KMS-11 (cell line): ENCODE measurements around the gene DGKG.

Experiments
- H2AFZ ChIP-seq: fragments of 200-600 bp; sonication (generic); 2 replicates; pipeline ENCODE4 v1.6.1; 2016; ENCODE audit warnings: antibody characterized with exemption, mixed run types, low read depth
- H3K27ac ChIP-seq: fragments of 200-600 bp; sonication (generic); 2 replicates; pipeline ENCODE4 v1.6.1; 2016; ENCODE audit warnings: mild to moderate bottlenecking, mixed run types
- H3K27me3 ChIP-seq: fragments of 200-600 bp; sonication (generic); 2 replicates; pipeline ENCODE4 v1.6.1; 2017; ENCODE audit warnings: mild to moderate bottlenecking, low read depth, mixed run types, moderate library complexity; ENCODE audit not compliant: insufficient read depth
- H3K36me3 ChIP-seq: fragments of 200-600 bp; sonication (generic); 2 replicates; pipeline ENCODE4 v1.6.1; 2017; ENCODE audit warnings: mild to moderate bottlenecking, mixed run types; ENCODE audit not compliant: insufficient read depth
- H3K4me1 ChIP-seq: fragments of 200-600 bp; sonication (generic); 2 replicates; pipeline ENCODE4 v1.6.1; 2016; ENCODE audit warnings: mild to moderate bottlenecking, low read depth, mixed run types; ENCODE audit not compliant: poor library complexity, severe bottlenecking
- H3K4me2 ChIP-seq: fragments of 200-600 bp; sonication (generic); 2 replicates; pipeline ENCODE4 v1.7.0; 2016; ENCODE audit warnings: mild to moderate bottlenecking, mixed run types
- H3K4me3 ChIP-seq: fragments of 200-600 bp; sonication (generic); IDR thresholded peaks from 2 replicates; pipeline ENCODE4 v1.6.1; 2017; ENCODE audit warnings: low read depth, low read length, mixed read lengths; ENCODE audit not compliant: insufficient read depth
- H3K79me2 ChIP-seq: fragments of 200-600 bp; sonication (generic); 2 replicates; pipeline ENCODE4 v1.6.1; 2016; ENCODE audit warnings: low read depth, mixed run types; ENCODE audit not compliant: insufficient read depth
- H3K9ac ChIP-seq: fragments of 200-600 bp; sonication (generic); 2 replicates; pipeline ENCODE4 v1.6.1; 2016; ENCODE audit warnings: mild to moderate bottlenecking, mixed run types
- H4K20me1 ChIP-seq: fragments of 200-600 bp; sonication (generic); 2 replicates; pipeline ENCODE4 v1.6.1; 2016; ENCODE audit warnings: mild to moderate bottlenecking, mixed run types; ENCODE audit not compliant: insufficient read depth
- CTCF ChIP-seq: fragments of 200-600 bp; sonication (generic); conservative IDR thresholded peaks from 2 replicates; pipeline ENCODE4 v1.6.1; 2017; ENCODE audit warnings: low read depth, mild to moderate bottlenecking, antibody characterized with exemption, low read length, moderate library complexity, mixed read lengths

Gene DGKG

GRCh38 chr3:186170516-186170915 lies 191.5 kb downstream of the DGKG start:
- no peak for TF ChIP-seq CTCF
- peaks cover 18% of the 10 kb centered on the region for H3K4me1 ChIP-seq
- H3K27ac ChIP-seq, result no peak overlapping the region
- H3K9ac ChIP-seq, result no peak overlapping the region
- no peaks in the 10 kb centered on the region for H3K79me2 ChIP-seq
- no peaks in the 10 kb centered on the region for H3K27me3 ChIP-seq
- no peak overlapping the region for H3K4me3 ChIP-seq
- no peak overlapping the region for H3K4me2 ChIP-seq
- H2AFZ ChIP-seq, result no peak overlapping the region
- H3K36me3 ChIP-seq, result no peaks in the 10 kb centered on the region
- no peaks in the 10 kb centered on the region for H4K20me1 ChIP-seq

DNA sequence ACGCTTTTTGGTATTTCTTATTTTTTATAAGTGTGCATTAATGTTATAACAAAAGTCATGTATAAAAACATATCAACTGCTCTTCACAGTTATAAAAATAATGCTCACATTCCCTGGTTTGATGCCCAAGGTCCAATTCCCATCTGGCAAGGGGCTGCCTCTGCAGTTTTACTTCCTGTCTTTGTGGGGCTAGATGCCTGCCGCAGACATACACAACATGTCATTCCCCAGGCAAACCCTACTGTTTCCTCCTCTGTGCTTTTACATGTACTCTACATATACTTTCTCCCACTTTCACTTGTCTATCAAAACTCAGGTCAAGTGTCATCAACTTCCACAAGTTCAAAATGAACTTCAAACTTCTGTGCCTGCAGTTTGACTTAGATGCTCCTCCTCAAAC lies 192.7 kb downstream of the DGKG start:
- TF ChIP-seq CTCF, result no peak

GRCh38 chr3:186168976-186169375 lies 193.1 kb downstream of the DGKG start:
- Histone ChIP-seq H3K27ac (no peak overlapping the region), H3K36me3 (no peaks in the 10 kb centered on the region), H3K79me2 (no peaks in the 10 kb centered on the region), H3K4me2 (no peak overlapping the region), H3K4me1 (peaks cover 23% of the 10 kb centered on the region), H2AFZ (no peak overlapping the region), H3K27me3 (no peaks in the 10 kb centered on the region), H3K4me3 (no peak overlapping the region), H4K20me1 (no peaks in the 10 kb centered on the region), H3K9ac (no peak overlapping the region)
- no peak for TF ChIP-seq CTCF

More for the DNA sequence above, 192.7 kb downstream of the DGKG start:
- H4K20me1 ChIP-seq, result no peaks in the 10 kb centered on the region
- H2AFZ ChIP-seq, result no peak overlapping the region
- H3K4me3 ChIP-seq, result no peak overlapping the region
- H3K36me3 ChIP-seq, result no peaks in the 10 kb centered on the region
- no peaks in the 10 kb centered on the region for H3K27me3 ChIP-seq
- H3K4me2 ChIP-seq, result no peak overlapping the region
- peaks cover 23% of the 10 kb centered on the region for H3K4me1 ChIP-seq
- no peak overlapping the region for H3K27ac ChIP-seq
- no peak overlapping the region for H3K9ac ChIP-seq
- H3K79me2 ChIP-seq, result no peaks in the 10 kb centered on the region

DNA sequence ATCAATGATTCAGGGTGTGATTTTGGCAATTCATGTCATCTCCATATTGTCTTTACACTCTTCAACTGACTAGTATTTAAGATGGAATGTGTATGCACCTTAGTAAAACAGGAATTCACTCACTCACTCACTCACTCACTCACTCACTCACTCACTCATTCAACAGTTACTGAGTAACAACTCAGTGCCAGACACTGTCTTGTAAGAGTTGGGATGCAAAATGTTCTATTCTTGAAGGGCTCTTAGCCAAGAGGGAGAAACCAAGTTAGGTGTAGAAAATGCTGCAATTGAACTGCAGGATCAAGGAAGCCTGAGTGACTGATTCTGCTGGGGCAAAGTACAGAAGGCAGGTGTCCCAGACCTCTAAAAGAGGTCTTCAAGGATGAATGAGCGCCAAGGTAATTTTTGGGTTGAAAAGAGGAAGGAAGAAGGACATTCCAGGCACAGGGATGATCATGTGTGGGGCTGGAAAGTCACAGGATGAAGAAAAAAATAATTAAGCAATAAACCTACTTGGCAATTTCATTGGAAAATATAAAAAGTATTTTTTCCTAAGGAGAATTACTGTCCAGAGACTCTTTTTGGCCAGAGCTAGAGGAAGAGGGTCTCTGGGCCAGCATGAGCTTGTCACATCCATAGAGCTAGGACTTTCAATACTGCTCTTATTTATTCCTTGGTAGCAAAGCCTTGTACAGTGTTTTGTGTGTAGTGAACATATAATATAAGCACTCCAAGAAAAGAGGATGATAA lies 194.2 kb downstream of the DGKG start:
- no peak overlapping the region for H2AFZ ChIP-seq
- no peak overlapping the region for H3K4me2 ChIP-seq
- no peak for TF ChIP-seq CTCF
- H3K36me3 ChIP-seq, result no peaks in the 10 kb centered on the region
- peaks cover 23% of the 10 kb centered on the region for H3K4me1 ChIP-seq
- no peaks in the 10 kb centered on the region for H3K79me2 ChIP-seq
- no peak overlapping the region for H3K9ac ChIP-seq
- H3K27me3 ChIP-seq, result no peaks in the 10 kb centered on the region
- no peak overlapping the region for H3K27ac ChIP-seq
- no peaks in the 10 kb centered on the region for H4K20me1 ChIP-seq
- H3K4me3 ChIP-seq, result no peak overlapping the region
